Liver (tissue), 9 donors: ENCODE results near the gene STH. TPM values are rescaled to one million over a fixed set of nuclear protein-coding genes. Genes with fewer than 3 reads are reported as not detected.

Experiments used
- DNase-seq: peaks from one replicate; pipeline ENCODE4 v3.0.0-alpha.2; 2017; ENCODE audit warnings: low spot score
- H3K27ac ChIP-seq, 2 donors: one replicate each; pipeline ENCODE4 v1.7.0; 2013; ENCODE audit warnings: inconsistent platforms in 2 of 2, low read length in 2 of 2, control low read depth in 1 of 2, low read depth in 1 of 2, mild to moderate bottlenecking in 1 of 2
- H3K27me3 ChIP-seq, 4 donors: one replicate each; pipeline versions ENCODE4 v1.6.1 to v1.7.0; 2013; ENCODE audit warnings: low read length in 3 of 4, inconsistent platforms in 1 of 4, mild to moderate bottlenecking in 1 of 4, moderate library complexity in 1 of 4; ENCODE audit not compliant: control insufficient read depth in 4 of 4, insufficient read depth in 4 of 4
- H3K36me3 ChIP-seq, 4 donors: one replicate each; pipeline versions ENCODE4 v1.6.1 to v1.7.0; 2013; ENCODE audit warnings: low read length in 3 of 4, mild to moderate bottlenecking in 3 of 4, low read depth in 1 of 4, moderate library complexity in 1 of 4; ENCODE audit not compliant: control insufficient read depth in 4 of 4, insufficient read depth in 3 of 4
- H3K4me1 ChIP-seq, 4 donors: one replicate each; pipeline versions ENCODE4 v1.6.1 to v1.7.0; 2013; ENCODE audit warnings: low read length in 3 of 4, mild to moderate bottlenecking in 3 of 4, moderate library complexity in 1 of 4; ENCODE audit not compliant: control insufficient read depth in 4 of 4, insufficient read depth in 4 of 4
- H3K4me3 ChIP-seq, 3 donors: one replicate each; pipeline versions ENCODE4 v1.6.1 to v1.7.0; 2013; ENCODE audit warnings: low read length in 3 of 3, control low read depth in 1 of 3, low read depth in 1 of 3, mild to moderate bottlenecking in 1 of 3
- H3K9ac ChIP-seq, 2 donors: one replicate each; pipeline ENCODE4 v1.7.0; 2013; ENCODE audit warnings: low read length in 2 of 2, mild to moderate bottlenecking in 2 of 2, moderate library complexity in 2 of 2, control low read depth in 1 of 2, low read depth in 1 of 2
- H3K9me3 ChIP-seq, 4 donors: one replicate each; pipeline versions ENCODE4 v1.6.1 to v1.7.0; 2013; ENCODE audit warnings: low read length in 3 of 4; ENCODE audit not compliant: control insufficient read depth in 4 of 4
- ATF3 ChIP-seq: IDR thresholded peaks from 2 replicates; pipeline ENCODE4 v1.6.1; 2016; ENCODE audit warnings: antibody characterized with exemption
- CTCF ChIP-seq: fragments of 150-350 bp; IDR thresholded peaks from 2 replicates; pipeline ENCODE4 v1.5.1; 2017; ENCODE audit warnings: improper control_type of control experiment, low read depth, low read length; ENCODE audit not compliant: missing input control
- EGR1 ChIP-seq, 2 donors: IDR thresholded peaks; 2 replicates each; pipeline ENCODE4 v1.6.1; 2016 to 2018; ENCODE audit warnings: antibody characterized with exemption in 2 of 2, low read depth in 2 of 2
- FOXA1 ChIP-seq: IDR thresholded peaks from 2 replicates; pipeline ENCODE4 v1.6.1; 2016; ENCODE audit warnings: antibody characterized with exemption
- FOXA2 ChIP-seq: IDR thresholded peaks from 2 replicates; pipeline ENCODE4 v1.6.1; 2016; ENCODE audit warnings: antibody characterized with exemption
- GABPA ChIP-seq, 2 donors: IDR thresholded peaks in 1 of 2; conservative IDR thresholded peaks in 1 of 2; 2 replicates each; pipeline ENCODE4 v1.6.1; 2016; ENCODE audit warnings: antibody characterized with exemption in 2 of 2, mild to moderate bottlenecking in 1 of 2, moderate library complexity in 1 of 2
- HNF4A ChIP-seq, 2 donors: conservative IDR thresholded peaks; 2 replicates each; pipeline ENCODE4 v1.6.1; 2016; ENCODE audit warnings: antibody characterized with exemption in 2 of 2, mild to moderate bottlenecking in 2 of 2
- HNF4G ChIP-seq: IDR thresholded peaks from 2 replicates; pipeline ENCODE4 v1.6.1; 2016; ENCODE audit warnings: antibody characterized with exemption
- JUND ChIP-seq, 2 donors: IDR thresholded peaks; 2 replicates each; pipeline ENCODE4 v1.6.1; 2016; ENCODE audit warnings: antibody characterized with exemption in 2 of 2
- MAX ChIP-seq: IDR thresholded peaks from 2 replicates; pipeline ENCODE4 v1.6.1; 2016; ENCODE audit warnings: antibody characterized with exemption
- NR2F2 ChIP-seq: IDR thresholded peaks from 2 replicates; pipeline ENCODE4 v1.6.1; 2016; ENCODE audit warnings: antibody characterized with exemption
- RAD21 ChIP-seq, 2 donors: IDR thresholded peaks; 2 replicates each; pipeline ENCODE4 v1.6.1; 2016; ENCODE audit warnings: antibody characterized with exemption in 2 of 2, mild to moderate bottlenecking in 2 of 2
- REST ChIP-seq: IDR thresholded peaks from 2 replicates; pipeline ENCODE4 v1.6.1; 2016; ENCODE audit warnings: antibody characterized with exemption, mild to moderate bottlenecking
- RXRA ChIP-seq, 2 donors: IDR thresholded peaks; 2 replicates each; pipeline ENCODE4 v1.6.1; 2017 to 2018; ENCODE audit warnings: antibody characterized with exemption in 2 of 2, mild to moderate bottlenecking in 1 of 2
- SP1 ChIP-seq: IDR thresholded peaks from 2 replicates; pipeline ENCODE4 v1.6.1; 2018; ENCODE audit warnings: antibody characterized with exemption, mild to moderate bottlenecking
- TAF1 ChIP-seq: conservative IDR thresholded peaks from 2 replicates; pipeline ENCODE4 v1.6.1; 2016; ENCODE audit warnings: antibody characterized with exemption, mild to moderate bottlenecking
- YY1 ChIP-seq: IDR thresholded peaks from 2 replicates; pipeline ENCODE4 v1.6.1; 2016; ENCODE audit warnings: antibody characterized with exemption, mild to moderate bottlenecking
- ZBTB33 ChIP-seq: IDR thresholded peaks from 2 replicates; pipeline ENCODE4 v1.6.1; 2016; ENCODE audit warnings: antibody characterized with exemption
- WGBS: extraction: QIAGEN DNeasy Blood & Tissue Kit; methylation state at CpG from one replicate; pipeline ENCODE4 v1.1.7; 2013; 5-methylcytosine and 5-hydroxymethylcytosine counted together
- polyA plus RNA-seq, 2 donors: library from polyadenylated mRNA; stranded (reverse) in 1 of 2; unstranded in 1 of 2; fragments of 200-250 nt in 1 of 2; fragments of >200 nt in 1 of 2; fragmentation: Nextera tagmentation in 1 of 2; extraction: Ambion mirVana in 1 of 2; gene quantifications; one replicate each; pipeline versions ENCODE4 v1.2.1 to v1.2.3, GENCODE V29; 2013 to 2015
- total RNA-seq, 2 donors: library from RNA; depleted of rRNA; stranded (reverse); fragments of >200 nt; gene quantifications; one replicate each; pipeline ENCODE4 v1.2.3, GENCODE V29; 2014
- donor health status: healthy.
- donor health status: healthy.
- donor health status: healthy.
- donor health status: healthy.
- donor health status: healthy.

The STH gene
- total and polyA plus RNA-seq, 4 donors = not detected

GRCh38 chr17:45952814-45953320 is 46.2 kb upstream of the STH start:
- no peaks in the 10 kb centered on the region for H3K9me3 ChIP-seq
- no peak overlapping the region for H3K27ac ChIP-seq
- H3K27me3 ChIP-seq = peaks cover 0 to 2% (median 0%) of the 10 kb centered on the region in 4 donors
- no peaks in the 10 kb centered on the region for H3K36me3 ChIP-seq
- H3K9ac ChIP-seq = no peak overlapping the region
- no peak overlapping the region for H3K4me3 ChIP-seq
- H3K4me1 ChIP-seq = peaks cover 0 to 13% (median 8%) of the 10 kb centered on the region in 4 donors
- DNase-seq = no peak
- WGBS = 94% methylated on average over 6 of the region's 6 CpGs
- no peak for TF ChIP-seq FOXA1
- no peak for TF ChIP-seq HNF4A (conservative IDR thresholded peaks at IDR 0.05)
- no peak for TF ChIP-seq HNF4G
- TF ChIP-seq ATF3 = no peak
- TF ChIP-seq GABPA (IDR thresholded peaks at IDR 0.05 in 1 of 2, conservative IDR thresholded peaks at IDR 0.05 in 1 of 2) = no peak
- TF ChIP-seq ZBTB33 = no peak
- TF ChIP-seq REST = no peak
- TF ChIP-seq NR2F2 = no peak
- TF ChIP-seq SP1 = no peak
- no peak for TF ChIP-seq CTCF
- TF ChIP-seq RAD21 (IDR thresholded peaks at IDR 0.05) = no peak
- no peak for TF ChIP-seq EGR1 (IDR thresholded peaks at IDR 0.05; ENCODE audit: low read depth in 2 of 2)
- TF ChIP-seq JUND (IDR thresholded peaks at IDR 0.05) = no peak
- no peak for TF ChIP-seq YY1
- TF ChIP-seq RXRA (IDR thresholded peaks at IDR 0.05) = no peak
- no peak for TF ChIP-seq MAX
- no peak for TF ChIP-seq TAF1
- no peak for TF ChIP-seq FOXA2
